OCI-LY1 (cell line): ENCODE measurements around the gene ZBTB46.

Experiments
- EZH2 ChIP-seq: fragments of 200-600 bp; sonication (generic), shearing (Covaris generic); IDR thresholded peaks from 2 replicates; pipeline ENCODE4 v1.8.0; 2017; ENCODE audit warnings: borderline replicate concordance, mixed run types, mild to moderate bottlenecking, antibody characterized with exemption, low read length, moderate library complexity, mixed read lengths
- TF ChIP-seq, protein P1 (sequence below): fragments of 200-600 bp; sonication (generic), shearing (Covaris generic); IDR thresholded peaks from 2 replicates; pipeline ENCODE4 v1.5.1; 2017; ENCODE audit warnings: mild to moderate bottlenecking, antibody characterized with exemption, low read length, moderate library complexity, mixed read lengths

DNA sequence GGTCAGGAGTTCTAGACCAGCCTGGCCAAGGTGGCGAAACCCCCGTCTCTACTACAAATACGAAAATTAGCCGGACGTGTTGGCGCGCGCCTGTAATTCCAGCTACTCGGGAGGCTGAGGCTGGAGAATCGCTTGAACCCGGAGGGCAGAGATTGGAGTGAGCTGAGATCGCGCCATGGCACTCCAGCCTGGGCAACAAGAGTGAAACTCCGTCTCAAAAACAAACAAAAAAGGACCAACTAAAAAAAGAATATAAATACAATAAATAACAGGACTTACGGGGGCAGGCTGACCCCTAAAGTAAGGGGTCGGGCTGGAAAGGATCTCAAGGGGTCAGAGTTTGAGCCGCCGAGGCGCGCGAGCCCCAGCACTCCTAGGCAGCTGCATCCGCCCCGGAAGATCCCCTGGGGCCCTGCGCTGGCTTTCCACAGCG lies 33.5 kb upstream of the ZBTB46 start:
- TF ChIP-seq, protein P1, sequence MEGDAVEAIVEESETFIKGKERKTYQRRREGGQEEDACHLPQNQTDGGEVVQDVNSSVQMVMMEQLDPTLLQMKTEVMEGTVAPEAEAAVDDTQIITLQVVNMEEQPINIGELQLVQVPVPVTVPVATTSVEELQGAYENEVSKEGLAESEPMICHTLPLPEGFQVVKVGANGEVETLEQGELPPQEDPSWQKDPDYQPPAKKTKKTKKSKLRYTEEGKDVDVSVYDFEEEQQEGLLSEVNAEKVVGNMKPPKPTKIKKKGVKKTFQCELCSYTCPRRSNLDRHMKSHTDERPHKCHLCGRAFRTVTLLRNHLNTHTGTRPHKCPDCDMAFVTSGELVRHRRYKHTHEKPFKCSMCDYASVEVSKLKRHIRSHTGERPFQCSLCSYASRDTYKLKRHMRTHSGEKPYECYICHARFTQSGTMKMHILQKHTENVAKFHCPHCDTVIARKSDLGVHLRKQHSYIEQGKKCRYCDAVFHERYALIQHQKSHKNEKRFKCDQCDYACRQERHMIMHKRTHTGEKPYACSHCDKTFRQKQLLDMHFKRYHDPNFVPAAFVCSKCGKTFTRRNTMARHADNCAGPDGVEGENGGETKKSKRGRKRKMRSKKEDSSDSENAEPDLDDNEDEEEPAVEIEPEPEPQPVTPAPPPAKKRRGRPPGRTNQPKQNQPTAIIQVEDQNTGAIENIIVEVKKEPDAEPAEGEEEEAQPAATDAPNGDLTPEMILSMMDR: no peak
- no peak for TF ChIP-seq EZH2
